Measurements from ENCODE around the gene ITM2C.

The ITM2C gene

GRCh38 chr2:230873661-230874401 lies 9.1 kb downstream of the ITM2C start:
- no peak for DNase-seq (ENCODE audit: low read depth)

- no peak for DNase-seq (ENCODE audit: low read depth)
Observed at GRCh38 chr2:230874456-230874855, 9.7 kb downstream of the ITM2C start.

- DNase-seq (ENCODE audit: low read depth): no peak
Observed at GRCh38 chr2:230874876-230875275, 10.1 kb downstream of the ITM2C start.

GRCh38 chr2:230875347-230876315 lies 10.9 kb downstream of the ITM2C start:
- DNase-seq (ENCODE audit: low read depth): no peak

- DNase-seq (ENCODE audit: low read depth): no peak
Observed at GRCh38 chr2:230877116-230877758, 12.5 kb downstream of the ITM2C start.

GRCh38 chr2:230877759-230878598 lies 13.2 kb downstream of the ITM2C start:
- no peak for DNase-seq (ENCODE audit: low read depth)

- no peak for DNase-seq (ENCODE audit: low read depth)
Observed at GRCh38 chr2:230878599-230879188, 14.0 kb downstream of the ITM2C start.

GRCh38 chr2:230879271-230879882 lies 14.6 kb downstream of the ITM2C start:
- no peak for DNase-seq (ENCODE audit: low read depth)

- no peak for DNase-seq (ENCODE audit: low read depth)
Observed at GRCh38 chr2:230879891-230880290, 15.1 kb downstream of the ITM2C start.

GRCh38 chr2:230881840-230882239 lies 17.1 kb downstream of the ITM2C start:
- DNase-seq (ENCODE audit: low read depth): no peak

- DNase-seq (ENCODE audit: low read depth): peak; percentile 31
Observed at GRCh38 chr2:230885463-230886130, 20.9 kb downstream of the ITM2C start.

- DNase-seq (ENCODE audit: low read depth): no peak
Observed at GRCh38 chr2:230886206-230886605, 21.5 kb downstream of the ITM2C start.

GRCh38 chr2:230886671-230887071 lies 21.9 kb downstream of the ITM2C start:
- no peak for DNase-seq (ENCODE audit: low read depth)

GRCh38 chr2:230887342-230887741 lies 22.6 kb downstream of the ITM2C start:
- DNase-seq (ENCODE audit: low read depth): no peak

- no peak for DNase-seq (ENCODE audit: low read depth)
Observed at GRCh38 chr2:230888824-230889400, 24.2 kb downstream of the ITM2C start.

- no peak for DNase-seq (ENCODE audit: low read depth)
Observed at GRCh38 chr2:230889911-230890601, 25.3 kb downstream of the ITM2C start.

GRCh38 chr2:230890646-230891045 lies 25.9 kb downstream of the ITM2C start:
- no peak for DNase-seq (ENCODE audit: low read depth)

- DNase-seq (ENCODE audit: low read depth): peak; percentile 22
Observed at GRCh38 chr2:230891064-230891463, 26.3 kb downstream of the ITM2C start.

GRCh38 chr2:230891509-230891908 lies 26.8 kb downstream of the ITM2C start:
- no peak for DNase-seq (ENCODE audit: low read depth)
